Measurements from ENCODE around the gene HOXD4.
A peak's percentile ranks its signal among the peaks of the same experiment; 100 is the strongest.

HOXD4 gene

DNA sequence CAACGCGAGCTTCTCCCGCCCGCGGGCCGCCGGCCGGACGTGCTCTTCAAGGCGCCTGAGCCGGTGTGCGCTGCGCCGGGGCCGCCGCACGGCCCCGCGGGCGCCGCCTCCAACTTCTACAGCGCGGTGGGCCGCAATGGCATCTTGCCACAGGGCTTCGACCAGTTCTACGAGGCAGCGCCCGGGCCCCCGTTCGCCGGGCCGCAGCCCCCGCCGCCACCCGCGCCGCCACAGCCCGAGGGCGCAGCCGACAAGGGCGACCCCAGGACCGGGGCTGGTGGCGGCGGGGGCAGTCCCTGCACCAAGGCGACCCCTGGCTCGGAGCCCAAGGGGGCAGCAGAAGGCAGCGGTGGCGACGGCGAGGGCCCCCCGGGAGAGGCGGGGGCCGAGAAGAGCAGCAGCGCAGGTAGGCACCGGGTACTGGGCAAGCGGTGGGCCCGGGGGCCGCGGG lies 43.6 kb upstream of the HOXD4 start:
- Histone ChIP-seq H3K27ac (ENCODE audit: low read depth, low read length) (no peak overlapping the region), H3K36me3 (ENCODE audit: insufficient read depth, low read length) (no peaks in the 10 kb centered on the region), H3K27me3 (ENCODE audit: control insufficient read depth in 1 of 2, insufficient read depth in 2 of 2, low read length in 2 of 2) (peaks cover 33 to 86% of the 10 kb centered on the region in 2 donors), H3K4me1 (ENCODE audit: insufficient read depth, low read length) (peaks cover 23% of the 10 kb centered on the region), H3K9ac (ENCODE audit: low read length) (no peak overlapping the region), H3K4me3 (ENCODE audit: low read depth in 1 of 2, low read length in 2 of 2) (peak overlapping the region in 1 of 2 donors; percentile 47), H3K9me3 (ENCODE audit: low read length) (no peaks in the 10 kb centered on the region)

DNA sequence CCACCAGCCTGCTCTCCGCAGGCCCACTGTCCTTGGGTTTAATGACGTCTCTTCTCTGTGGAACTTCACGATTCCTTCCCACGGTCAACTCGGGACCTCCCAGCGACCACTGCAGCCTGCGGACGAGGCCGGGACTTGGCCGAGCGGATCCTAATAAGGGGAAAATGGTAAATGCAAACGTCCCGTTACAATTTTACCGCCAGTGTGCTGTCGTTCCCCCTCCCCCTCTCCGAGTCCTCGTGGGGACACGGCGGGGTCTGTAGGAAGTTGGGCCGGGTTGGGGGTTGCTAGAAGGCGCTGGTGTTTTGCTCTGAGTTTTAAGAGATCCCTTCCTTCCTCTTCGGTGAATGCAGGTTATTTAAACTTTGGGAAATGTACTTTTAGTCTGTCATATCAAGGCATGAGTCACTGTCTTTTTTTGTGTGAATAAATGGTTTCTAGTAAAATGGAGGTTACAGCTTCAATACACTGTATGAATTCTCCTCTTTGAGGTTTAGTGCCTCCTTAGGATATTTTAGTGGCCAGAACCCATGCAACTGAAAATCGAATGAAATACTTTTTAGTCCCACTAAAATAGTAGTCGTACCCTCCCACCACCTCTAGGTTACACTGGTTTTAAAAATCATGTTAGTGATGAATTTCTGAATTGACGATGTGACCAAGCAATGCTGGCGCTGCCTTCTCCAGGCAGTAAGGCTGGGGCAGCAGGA lies 42.0 kb upstream of the HOXD4 start:
- H3K36me3 ChIP-seq (ENCODE audit: insufficient read depth, low read length), result no peaks in the 10 kb centered on the region
- H3K4me1 ChIP-seq (ENCODE audit: insufficient read depth, low read length), result peaks cover 15% of the 10 kb centered on the region
- no peaks in the 10 kb centered on the region for H3K9me3 ChIP-seq (ENCODE audit: low read length)
- no peak overlapping the region for H3K27ac ChIP-seq (ENCODE audit: low read depth, low read length)
- H3K9ac ChIP-seq (ENCODE audit: low read length), result peak overlapping the region; percentile 62
- H3K27me3 ChIP-seq (ENCODE audit: control insufficient read depth in 1 of 2, insufficient read depth in 2 of 2, low read length in 2 of 2), result peaks cover 39 to 83% of the 10 kb centered on the region in 2 donors
- H3K4me3 ChIP-seq (ENCODE audit: low read depth in 1 of 2, low read length in 2 of 2), result peak overlapping the region; percentile 21 to 41

DNA sequence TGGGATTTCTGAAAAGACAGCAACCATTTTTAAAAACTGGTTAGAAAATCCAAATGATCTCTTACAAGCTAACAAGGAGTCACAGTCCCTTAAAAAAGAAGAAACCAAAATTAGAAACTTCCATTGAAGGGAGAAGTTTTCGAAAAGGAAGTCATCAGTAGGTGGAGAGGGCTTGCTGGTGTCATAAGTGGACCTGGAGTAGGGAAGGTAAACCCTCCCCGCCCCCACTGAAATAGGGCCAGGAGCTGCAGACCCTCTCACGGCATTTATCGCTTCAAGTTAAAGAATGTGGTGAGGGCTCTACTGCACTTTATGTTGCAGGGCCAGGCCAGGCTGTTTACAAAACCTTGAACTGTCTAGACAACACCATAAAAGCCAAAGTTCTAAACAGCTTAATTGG lies 41.4 kb upstream of the HOXD4 start:
- H3K4me3 ChIP-seq (ENCODE audit: low read depth in 1 of 2, low read length in 2 of 2), result peak overlapping the region; percentile 39 to 41
- H3K27me3 ChIP-seq (ENCODE audit: control insufficient read depth in 1 of 2, insufficient read depth in 2 of 2, low read length in 2 of 2), result peaks cover 36 to 83% of the 10 kb centered on the region in 2 donors
- no peaks in the 10 kb centered on the region for H3K36me3 ChIP-seq (ENCODE audit: insufficient read depth, low read length)
- H3K9ac ChIP-seq (ENCODE audit: low read length), result peak overlapping the region; percentile 6
- peaks cover 15% of the 10 kb centered on the region for H3K4me1 ChIP-seq (ENCODE audit: insufficient read depth, low read length)
- H3K9me3 ChIP-seq (ENCODE audit: low read length), result no peaks in the 10 kb centered on the region
- no peak overlapping the region for H3K27ac ChIP-seq (ENCODE audit: low read depth, low read length)

DNA sequence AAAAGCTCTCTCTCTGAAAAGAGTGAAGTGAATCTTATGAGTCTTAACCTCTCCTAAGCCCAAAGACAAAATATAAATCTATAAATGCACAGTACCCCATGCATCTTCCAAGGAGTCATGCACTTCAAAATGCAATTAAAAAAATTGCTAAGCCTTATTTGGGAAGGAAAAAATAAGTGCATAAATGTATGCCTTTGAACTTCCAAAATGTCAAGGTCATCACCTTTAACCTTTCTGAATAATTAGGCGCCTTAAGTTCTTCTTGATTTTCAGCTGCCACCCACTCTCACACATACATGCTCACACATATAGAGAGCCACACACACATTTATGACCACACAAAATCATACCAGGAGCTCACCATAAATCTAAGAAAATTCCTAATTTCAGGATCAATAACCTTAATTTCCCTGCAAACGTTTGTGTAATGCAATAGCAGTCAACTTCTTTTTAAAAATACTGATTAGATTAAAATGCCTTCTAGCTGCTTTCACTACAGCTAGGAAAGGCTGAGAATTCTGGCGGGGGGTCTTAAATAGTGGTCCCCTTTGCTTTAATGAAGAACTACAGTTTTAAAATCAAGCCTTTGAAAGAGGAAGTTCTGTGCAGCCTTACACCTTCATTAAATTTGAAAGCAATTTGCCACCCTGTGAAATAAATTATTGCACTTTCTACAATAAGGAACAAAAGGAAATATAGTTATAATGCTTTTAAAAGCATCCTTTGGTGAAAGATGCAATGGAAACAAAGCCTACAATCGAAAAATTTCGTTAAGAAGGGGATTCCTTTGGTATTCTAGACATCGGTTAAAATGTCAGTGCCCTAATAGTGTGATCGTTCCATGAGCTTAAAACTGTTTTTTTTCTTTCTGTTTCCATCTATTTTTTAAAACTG lies 40.7 kb upstream of the HOXD4 start:
- Histone ChIP-seq H3K4me1 (ENCODE audit: insufficient read depth, low read length) (peaks cover 17% of the 10 kb centered on the region), H3K9me3 (ENCODE audit: low read length) (no peaks in the 10 kb centered on the region), H3K27me3 (ENCODE audit: control insufficient read depth in 1 of 2, insufficient read depth in 2 of 2, low read length in 2 of 2) (peaks cover 28 to 77% of the 10 kb centered on the region in 2 donors), H3K9ac (ENCODE audit: low read length) (peak overlapping the region; percentile 24), H3K27ac (ENCODE audit: low read depth, low read length) (peak overlapping the region; percentile 10), H3K4me3 (ENCODE audit: low read depth in 1 of 2, low read length in 2 of 2) (peak overlapping the region; percentile 39 to 41), H3K36me3 (ENCODE audit: insufficient read depth, low read length) (no peaks in the 10 kb centered on the region)

DNA sequence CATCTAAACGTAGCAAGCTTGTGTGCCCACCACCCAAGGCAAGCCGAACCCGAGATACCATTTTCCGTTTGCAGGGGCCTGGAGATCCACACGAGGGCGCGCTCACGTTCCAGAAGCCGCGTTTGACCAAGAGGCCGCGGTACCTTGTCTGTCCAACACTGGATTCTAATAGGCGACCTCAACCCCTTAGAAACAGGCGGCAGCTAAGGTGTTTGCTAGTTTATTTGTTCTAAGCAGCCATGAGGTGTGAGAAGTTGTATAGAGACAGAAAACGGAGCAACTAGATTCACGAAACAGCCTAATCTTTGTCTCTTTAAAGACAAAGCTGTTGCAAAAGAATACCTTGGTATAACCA lies 40.1 kb upstream of the HOXD4 start:
- Histone ChIP-seq H3K36me3 (ENCODE audit: insufficient read depth, low read length) (no peaks in the 10 kb centered on the region), H3K4me1 (ENCODE audit: insufficient read depth, low read length) (peaks cover 17% of the 10 kb centered on the region), H3K4me3 (ENCODE audit: low read depth in 1 of 2, low read length in 2 of 2) (peak overlapping the region in 1 of 2 donors; percentile 41), H3K9ac (ENCODE audit: low read length) (peak overlapping the region; percentile 24), H3K27ac (ENCODE audit: low read depth, low read length) (peak overlapping the region; percentile 35), H3K27me3 (ENCODE audit: control insufficient read depth in 1 of 2, insufficient read depth in 2 of 2, low read length in 2 of 2) (peaks cover 28 to 77% of the 10 kb centered on the region in 2 donors), H3K9me3 (ENCODE audit: low read length) (no peaks in the 10 kb centered on the region)

DNA sequence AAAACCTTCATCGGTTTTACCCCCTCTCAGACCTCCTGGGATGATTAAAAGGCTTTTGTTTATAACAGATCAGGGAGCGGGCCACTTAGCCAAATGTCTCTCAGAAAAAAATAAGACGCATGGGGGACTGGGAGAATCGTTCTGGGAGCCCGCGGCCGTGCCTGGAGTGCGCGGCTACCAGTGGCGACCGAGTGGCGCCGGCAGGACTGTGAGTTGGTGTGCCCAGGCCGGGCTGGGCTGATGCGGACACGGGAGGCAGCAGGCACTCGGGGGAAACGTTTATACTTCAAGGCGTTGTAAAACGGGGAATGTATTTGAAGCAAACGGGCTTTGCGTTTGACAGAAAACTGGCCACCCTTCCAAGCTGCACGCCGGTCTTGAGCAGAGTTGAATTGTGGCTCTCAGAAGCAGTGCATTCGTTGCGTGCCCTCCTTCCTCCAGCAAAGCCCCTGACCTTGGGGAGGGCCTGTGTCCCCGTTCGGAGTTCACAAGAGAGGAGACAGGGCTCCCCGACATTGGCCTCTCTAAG lies 39.4 kb upstream of the HOXD4 start:
- H3K4me3 ChIP-seq (ENCODE audit: low read depth in 1 of 2, low read length in 2 of 2), result peak overlapping the region; percentile 39 to 45
- no peaks in the 10 kb centered on the region for H3K9me3 ChIP-seq (ENCODE audit: low read length)
- peaks cover 30 to 77% of the 10 kb centered on the region in 2 donors for H3K27me3 ChIP-seq (ENCODE audit: control insufficient read depth in 1 of 2, insufficient read depth in 2 of 2, low read length in 2 of 2)
- peak overlapping the region; percentile 27 for H3K9ac ChIP-seq (ENCODE audit: low read length)
- H3K36me3 ChIP-seq (ENCODE audit: insufficient read depth, low read length), result no peaks in the 10 kb centered on the region
- peak overlapping the region; percentile 35 for H3K27ac ChIP-seq (ENCODE audit: low read depth, low read length)
- peaks cover 13% of the 10 kb centered on the region for H3K4me1 ChIP-seq (ENCODE audit: insufficient read depth, low read length)

DNA sequence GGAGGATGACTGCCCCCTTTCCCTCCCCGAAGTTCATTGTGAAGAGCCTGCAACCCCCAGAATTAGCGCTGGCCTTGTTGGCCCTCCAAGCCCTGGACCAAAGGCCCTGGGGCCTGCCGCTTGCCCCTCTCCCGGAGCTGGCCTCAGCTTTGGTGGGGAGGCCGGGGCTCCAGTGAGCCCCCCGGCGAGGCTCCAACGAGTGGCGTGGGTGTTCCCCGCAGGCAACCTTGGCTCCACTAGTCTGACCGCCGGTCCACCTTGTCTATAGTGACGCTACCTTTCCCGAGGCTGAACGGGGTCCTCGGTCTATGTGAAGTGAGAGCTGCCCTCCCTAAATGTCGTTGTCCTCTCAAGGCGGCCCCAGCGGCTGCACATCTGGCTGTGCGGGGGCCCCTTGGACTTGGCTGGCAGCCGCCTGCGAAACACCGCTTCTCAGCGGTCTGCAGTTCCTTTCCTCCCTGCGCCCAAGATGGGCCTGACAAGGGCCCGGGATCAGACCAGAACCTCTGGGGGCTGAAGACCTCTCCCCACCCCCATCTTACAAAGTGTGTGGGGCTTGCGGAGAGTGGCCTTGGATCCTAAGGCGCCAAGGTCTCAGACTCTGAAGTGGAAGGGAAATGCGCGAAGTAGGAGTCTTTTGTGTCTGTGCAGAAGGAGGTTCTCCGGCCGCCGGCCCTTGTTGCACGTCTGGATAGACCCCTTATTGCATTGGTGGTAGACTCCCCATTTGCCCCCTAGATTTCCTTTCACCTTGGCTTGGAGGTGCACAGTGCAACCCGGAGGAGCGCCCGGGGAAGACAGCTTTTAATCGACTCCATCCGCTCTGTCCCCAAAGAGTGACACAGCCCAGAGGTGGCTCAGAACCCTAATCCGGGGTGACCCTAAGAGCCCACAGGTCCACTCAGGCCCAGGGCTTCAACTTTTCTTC lies 38.7 kb upstream of the HOXD4 start:
- H3K27ac ChIP-seq (ENCODE audit: low read depth, low read length), result peak overlapping the region; percentile 37
- H3K4me1 ChIP-seq (ENCODE audit: insufficient read depth, low read length), result peaks cover 13% of the 10 kb centered on the region
- peak overlapping the region; percentile 34 for H3K9ac ChIP-seq (ENCODE audit: low read length)
- peaks cover 36 to 80% of the 10 kb centered on the region in 2 donors for H3K27me3 ChIP-seq (ENCODE audit: control insufficient read depth in 1 of 2, insufficient read depth in 2 of 2, low read length in 2 of 2)
- peak overlapping the region in 1 of 2 donors; percentile 45 for H3K4me3 ChIP-seq (ENCODE audit: low read depth in 1 of 2, low read length in 2 of 2)
- no peaks in the 10 kb centered on the region for H3K9me3 ChIP-seq (ENCODE audit: low read length)
- H3K36me3 ChIP-seq (ENCODE audit: insufficient read depth, low read length), result no peaks in the 10 kb centered on the region

DNA sequence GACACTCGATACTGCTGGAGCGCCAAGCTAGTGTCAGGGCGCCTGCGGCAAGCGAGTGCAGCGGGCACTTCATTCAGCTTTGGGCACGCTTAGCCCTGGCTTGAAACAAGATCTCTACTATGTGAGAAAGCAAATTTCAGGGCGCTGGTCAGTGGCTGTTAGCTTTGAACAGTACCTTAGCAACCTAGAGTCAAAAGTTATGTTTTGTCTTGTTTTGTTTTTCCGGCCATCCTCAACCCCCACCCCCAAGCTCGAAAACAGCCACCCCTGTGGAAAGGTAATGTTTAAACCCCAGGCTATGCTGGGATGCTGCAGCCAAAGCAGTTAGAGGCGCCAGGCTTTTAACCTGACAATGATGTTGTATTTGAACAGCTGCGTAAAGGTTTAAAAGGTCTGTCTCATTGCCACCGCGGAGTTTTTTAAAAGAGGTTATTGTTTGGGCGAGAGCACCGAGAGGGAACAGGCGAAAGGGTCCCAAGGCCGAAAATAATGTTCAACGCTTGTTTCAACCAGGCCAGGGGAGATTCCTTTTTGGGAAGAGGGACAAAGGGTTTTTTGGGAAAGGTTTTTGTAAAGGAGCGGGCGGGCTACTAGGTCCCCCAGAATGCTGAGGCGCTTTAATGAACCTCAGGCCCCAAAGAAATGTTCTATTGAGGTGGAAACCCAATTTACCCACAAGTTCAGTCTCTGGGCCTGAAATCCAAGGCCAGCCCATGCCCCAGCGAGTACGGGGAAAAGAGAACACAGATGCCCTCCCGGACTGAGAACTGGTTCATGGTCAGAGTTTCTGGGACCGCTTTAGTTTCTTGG lies 37.0 kb upstream of the HOXD4 start:
- peak overlapping the region in 1 of 2 donors; percentile 51 for H3K4me3 ChIP-seq (ENCODE audit: low read depth in 1 of 2, low read length in 2 of 2)
- peaks cover 13% of the 10 kb centered on the region for H3K4me1 ChIP-seq (ENCODE audit: insufficient read depth, low read length)
- peak overlapping the region; percentile 49 for H3K9ac ChIP-seq (ENCODE audit: low read length)
- H3K27me3 ChIP-seq (ENCODE audit: control insufficient read depth in 1 of 2, insufficient read depth in 2 of 2, low read length in 2 of 2), result peaks cover 42 to 87% of the 10 kb centered on the region in 2 donors
- no peaks in the 10 kb centered on the region for H3K9me3 ChIP-seq (ENCODE audit: low read length)
- no peaks in the 10 kb centered on the region for H3K36me3 ChIP-seq (ENCODE audit: insufficient read depth, low read length)
- H3K27ac ChIP-seq (ENCODE audit: low read depth, low read length), result no peak overlapping the region

DNA sequence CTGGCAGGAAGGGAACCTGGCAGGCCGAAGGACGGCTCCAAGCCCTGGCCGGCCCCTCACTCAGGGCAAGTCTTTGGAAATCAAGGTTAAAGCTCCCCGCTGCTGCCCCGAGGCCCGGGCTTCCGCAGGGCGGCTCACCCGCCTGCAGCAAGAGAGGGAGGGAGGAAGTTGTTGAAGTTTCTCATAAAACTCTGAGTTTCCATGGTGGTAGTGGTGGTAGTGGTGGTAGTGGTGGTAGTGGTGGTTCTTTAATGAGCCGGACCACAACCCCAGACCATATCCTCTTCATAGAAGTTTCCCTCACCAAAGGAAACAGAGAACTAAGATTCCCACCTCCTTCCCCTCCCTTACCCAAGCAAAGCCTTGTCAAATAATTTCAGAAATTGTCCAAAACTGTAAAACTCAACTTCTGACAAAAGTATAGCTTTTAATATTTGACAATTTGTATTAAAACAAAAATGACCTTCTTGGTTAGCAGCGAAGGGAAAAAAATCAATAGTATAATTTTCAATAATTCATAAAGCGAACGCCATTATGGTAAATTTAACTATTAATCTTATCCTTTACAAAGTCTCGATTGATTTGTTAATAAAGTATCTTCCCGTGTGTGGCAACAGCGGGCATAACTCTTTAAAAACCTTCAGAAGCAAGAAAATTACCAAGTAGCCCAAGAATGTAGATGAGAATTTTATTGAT lies 36.3 kb upstream of the HOXD4 start:
- Histone ChIP-seq H3K27me3 (ENCODE audit: control insufficient read depth in 1 of 2, insufficient read depth in 2 of 2, low read length in 2 of 2) (peaks cover 36 to 84% of the 10 kb centered on the region in 2 donors), H3K4me3 (ENCODE audit: low read depth in 1 of 2, low read length in 2 of 2) (peak overlapping the region in 1 of 2 donors; percentile 71), H3K27ac (ENCODE audit: low read depth, low read length) (no peak overlapping the region), H3K36me3 (ENCODE audit: insufficient read depth, low read length) (no peaks in the 10 kb centered on the region), H3K4me1 (ENCODE audit: insufficient read depth, low read length) (peaks cover 13% of the 10 kb centered on the region), H3K9me3 (ENCODE audit: low read length) (no peaks in the 10 kb centered on the region), H3K9ac (ENCODE audit: low read length) (peak overlapping the region; percentile 53)

Data from muscle layer of colon (tissue), 2 donors.